DND-41 (cell line): ENCODE results near the gene FRK.

Experiments
- ATAC-seq: fragments of 200-7000 bp; cut with Tn5 transposase; 3 replicates; pipeline ENCODE4 v1.9.1; 2021; ENCODE audit warnings: low read depth; ENCODE audit not compliant: insufficient read depth
- DNase-seq: peaks from one replicate; pipeline ENCODE4 v3.0.0-alpha.2; 2020
- H2AFZ ChIP-seq: 2 replicates; pipeline ENCODE4 v1.6.0; 2012; ENCODE audit warnings: low read depth, low read length
- H3K27ac ChIP-seq: 2 replicates; pipeline ENCODE4 v1.5.1; 2012; ENCODE audit warnings: low read length, inconsistent platforms
- H3K27me3 ChIP-seq: fragments of 200-600 bp; sonication (generic); 2 replicates; pipeline ENCODE4 v1.6.0; 2012; ENCODE audit warnings: low read length, mild to moderate bottlenecking, inconsistent platforms; ENCODE audit not compliant: insufficient read depth, poor library complexity
- H3K36me3 ChIP-seq: 2 replicates; pipeline ENCODE4 v1.5.1; 2012; ENCODE audit warnings: low read length, inconsistent platforms; ENCODE audit not compliant: insufficient read depth
- H3K4me1 ChIP-seq: 2 replicates; pipeline ENCODE4 v1.5.1; 2012; ENCODE audit warnings: mild to moderate bottlenecking, low read length; ENCODE audit not compliant: insufficient read depth
- H3K4me2 ChIP-seq: 2 replicates; pipeline ENCODE4 v1.6.0; 2012; ENCODE audit warnings: mild to moderate bottlenecking, moderate library complexity, low read length, inconsistent platforms; ENCODE audit not compliant: insufficient read depth
- H3K4me3 ChIP-seq, 2 experiments: fragments of 200-600 bp in 1 of 2; shearing (Covaris generic) in 1 of 2; 2 replicates each; pipeline ENCODE4 v1.5.1; 2012 to 2016; ENCODE audit warnings: inconsistent platforms in 2 of 2, low read length in 2 of 2, mild to moderate bottlenecking in 2 of 2, low read depth in 1 of 2, moderate library complexity in 1 of 2
- H3K79me2 ChIP-seq: 2 replicates; pipeline ENCODE4 v1.6.0; 2012; ENCODE audit warnings: low read length, inconsistent platforms; ENCODE audit not compliant: insufficient read depth
- H3K9ac ChIP-seq: 2 replicates; pipeline ENCODE4 v1.6.0; 2012; ENCODE audit warnings: low read depth, mild to moderate bottlenecking, inconsistent platforms, low read length, moderate library complexity
- H3K9me3 ChIP-seq: 2 replicates; pipeline ENCODE4 v1.5.1; 2012; ENCODE audit warnings: low read length, moderate library complexity, mild to moderate bottlenecking, inconsistent platforms; ENCODE audit not compliant: insufficient read depth, severe bottlenecking
- H4K20me1 ChIP-seq: 2 replicates; pipeline ENCODE4 v1.6.0; 2012; ENCODE audit warnings: low read length; ENCODE audit not compliant: insufficient read depth
- CTCF ChIP-seq: IDR thresholded peaks from 2 replicates; pipeline ENCODE4 v1.5.1; 2012; ENCODE audit warnings: borderline replicate concordance, low read length, moderate library complexity, mild to moderate bottlenecking; ENCODE audit not compliant: poor library complexity, severe bottlenecking; ENCODE audit errors: extremely low read depth
- EZH2 ChIP-seq: IDR thresholded peaks from 3 replicates; pipeline ENCODE4 v1.6.1; 2012; ENCODE audit warnings: borderline replicate concordance, low read depth, mild to moderate bottlenecking, moderate library complexity, low read length, inconsistent platforms; ENCODE audit not compliant: severe bottlenecking

Gene FRK

GRCh38 chr6:116073765-116074440 lies 13.2 kb upstream of the FRK start:
- H3K4me3 ChIP-seq: no peak overlapping the region
- ATAC-seq (no peak), DNase-seq (no peak)
- no peak overlapping the region for H3K9ac ChIP-seq
- no peaks in the 10 kb centered on the region for H3K9me3 ChIP-seq
- no peaks in the 10 kb centered on the region for H4K20me1 ChIP-seq
- no peaks in the 10 kb centered on the region for H3K79me2 ChIP-seq
- no peak overlapping the region for H3K27ac ChIP-seq
- H3K36me3 ChIP-seq: no peaks in the 10 kb centered on the region
- H2AFZ ChIP-seq: no peak overlapping the region
- no peaks in the 10 kb centered on the region for H3K4me1 ChIP-seq
- TF ChIP-seq EZH2 (no peak), CTCF (no peak)
- H3K4me2 ChIP-seq: no peak overlapping the region
- no peaks in the 10 kb centered on the region for H3K27me3 ChIP-seq

GRCh38 chr6:116072368-116072767 lies 11.7 kb upstream of the FRK start:
- DNase-seq: no peak
- Histone ChIP-seq H3K4me1 (no peaks in the 10 kb centered on the region), H3K79me2 (no peaks in the 10 kb centered on the region), H4K20me1 (no peaks in the 10 kb centered on the region), H3K9ac (no peak overlapping the region), H3K9me3 (no peaks in the 10 kb centered on the region), H3K27ac (no peak overlapping the region), H3K4me3 (no peak overlapping the region), H3K27me3 (no peaks in the 10 kb centered on the region), H3K36me3 (no peaks in the 10 kb centered on the region), H3K4me2 (no peak overlapping the region), H2AFZ (no peak overlapping the region)
- TF ChIP-seq EZH2: no peak
- TF ChIP-seq CTCF: no peak
- ATAC-seq: no peak

- DNase-seq: no peak
- ATAC-seq: no peak
These were observed 10.1 kb upstream of the FRK start for GRCh38 chr6:116070616-116071389.

More at GRCh38 chr6:116070616-116071389, 10.1 kb upstream of the FRK start:
- Histone ChIP-seq H3K9me3 (no peaks in the 10 kb centered on the region), H2AFZ (no peak overlapping the region), H4K20me1 (no peaks in the 10 kb centered on the region), H3K27me3 (no peaks in the 10 kb centered on the region), H3K27ac (no peak overlapping the region), H3K79me2 (no peaks in the 10 kb centered on the region), H3K4me1 (no peaks in the 10 kb centered on the region), H3K36me3 (no peaks in the 10 kb centered on the region), H3K9ac (no peak overlapping the region), H3K4me2 (no peak overlapping the region), H3K4me3 (no peak overlapping the region)
- TF ChIP-seq CTCF (no peak), EZH2 (no peak)
